ENCODE data around the gene COMMD2.
A peak's percentile ranks its signal among the peaks of the same experiment; 100 is the strongest.

The COMMD2 gene

DNA sequence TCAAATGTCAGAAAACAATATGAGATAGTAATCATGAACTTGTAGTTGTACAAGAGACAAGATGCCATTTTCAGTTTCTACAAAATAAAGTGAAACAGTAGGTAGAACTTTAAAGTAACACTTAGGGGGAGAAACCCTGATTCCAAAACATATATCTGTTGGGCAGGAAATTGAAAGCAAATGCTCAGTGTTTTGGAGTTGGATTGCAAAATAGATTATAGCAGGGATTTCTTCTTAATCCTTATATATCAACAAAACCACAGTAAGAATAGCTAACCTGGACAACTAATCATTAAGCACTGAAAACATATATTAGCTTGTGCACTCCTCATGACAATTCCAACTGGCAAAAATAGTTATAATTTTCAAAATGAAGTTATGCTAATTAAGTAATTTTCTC is 46.9 kb downstream of the COMMD2 start:
- DNase-seq (ENCODE audit: insufficient read length, low spot score) (no peak), FAIRE-seq (no peak)

DNA sequence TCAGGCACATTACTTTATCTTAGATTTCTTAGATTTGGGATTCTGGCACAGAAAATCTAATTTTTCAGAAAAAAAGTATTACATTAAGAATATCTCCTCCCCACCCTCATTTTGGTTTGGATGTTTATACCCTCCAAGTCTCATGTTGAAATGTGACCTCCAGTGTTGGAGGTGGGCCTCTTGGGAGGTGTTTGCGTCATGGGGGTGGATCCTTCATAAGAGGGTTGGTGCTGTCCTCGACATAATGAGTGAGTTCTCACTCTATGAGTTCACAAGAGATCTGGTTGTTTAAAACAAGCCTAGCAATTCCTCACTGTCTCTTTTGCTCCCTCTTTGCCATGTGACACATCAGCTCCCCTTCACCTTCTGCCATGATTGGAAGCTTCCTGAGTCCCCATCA is 48.8 kb downstream of the COMMD2 start:
- DNase-seq (ENCODE audit: insufficient read length, low spot score), result no peak
- no peak for FAIRE-seq

DNA sequence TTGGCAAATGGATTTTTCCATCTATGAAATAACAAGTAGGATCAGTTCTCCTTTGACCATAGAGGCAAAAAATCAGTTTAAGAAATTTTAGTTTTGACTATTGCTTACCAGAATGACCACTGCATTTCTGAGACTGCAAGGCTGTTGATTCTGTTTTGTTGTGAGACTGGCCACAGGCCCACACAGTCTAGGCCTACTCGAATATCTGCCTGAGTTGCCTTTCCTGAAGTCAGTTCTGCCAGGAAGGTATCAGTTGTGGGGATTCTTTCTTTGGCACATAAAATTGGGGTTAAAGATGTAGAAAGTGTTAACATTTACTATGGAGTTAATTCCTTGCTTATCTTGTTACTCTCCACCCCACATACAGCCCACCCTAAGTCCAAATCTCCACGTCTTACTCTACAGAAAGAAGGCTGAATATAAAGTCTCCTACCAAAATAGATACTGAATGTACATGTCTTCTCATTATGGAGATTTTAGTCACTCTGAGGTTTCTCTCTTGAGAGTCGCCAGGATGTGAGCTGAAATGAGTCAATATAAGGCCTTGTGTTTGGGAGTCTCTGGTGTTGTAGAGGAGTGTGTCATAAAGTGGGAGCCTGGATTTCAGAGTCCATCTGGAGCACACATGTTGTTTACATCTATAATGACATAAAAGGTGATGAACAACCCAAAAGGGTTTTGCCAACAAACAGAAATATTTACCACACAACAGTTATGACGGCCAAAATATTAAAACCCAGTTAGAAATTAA is 49.4 kb downstream of the COMMD2 start:
- DNase-seq (ENCODE audit: insufficient read length, low spot score), result no peak
- no peak for FAIRE-seq

GRCh38 chr3:149701977-149702350 is 50.3 kb downstream of the COMMD2 start:
- no peak for DNase-seq (ENCODE audit: insufficient read length, low spot score)
- no peak for FAIRE-seq

- FAIRE-seq, result peak; percentile 65
- DNase-seq (ENCODE audit: insufficient read length, low spot score), result no peak
Measured at GRCh38 chr3:149701206-149701976, 50.9 kb downstream of the COMMD2 start.
